Breast epithelium (tissue), 4 donors: Measurements from ENCODE around the gene ATP2B3. TPM values are rescaled to one million over a fixed set of nuclear protein-coding genes. Genes with fewer than 3 reads are reported as not detected.

Experiments
- DNase-seq, 2 donors: peaks; one replicate each; pipeline ENCODE4 v3.0.0-alpha.2; 2019; ENCODE audit warnings: low spot score in 2 of 2
- H3K27ac ChIP-seq, 2 donors: fragments of 200-600 bp; sonication (generic) in 1 of 2; one replicate each; pipeline ENCODE4 v1.5.1; 2016 to 2019; ENCODE audit warnings: mild to moderate bottlenecking in 1 of 2
- H3K27me3 ChIP-seq, 2 donors: fragments of 200-600 bp; sonication (generic) in 1 of 2; one replicate each; pipeline versions ENCODE4 v1.5.1 to v1.6.0; 2017 to 2019; ENCODE audit warnings: control low read depth in 1 of 2, mild to moderate bottlenecking in 1 of 2
- H3K36me3 ChIP-seq: fragments of 200-600 bp; one replicate; pipeline ENCODE4 v1.5.1; 2019
- H3K4me1 ChIP-seq, 2 donors: fragments of 200-600 bp; sonication (generic); one replicate each; pipeline ENCODE4 v1.5.1; 2016 to 2019; ENCODE audit warnings: control low read depth in 1 of 2
- H3K4me3 ChIP-seq, 3 donors: fragments of 200-600 bp; sonication (generic); 1 replicate in 2 of 3; 2 replicates in 1 of 3; pipeline ENCODE4 v1.5.1; 2016 to 2019; ENCODE audit warnings: mild to moderate bottlenecking in 3 of 3, moderate library complexity in 2 of 3
- H3K9me3 ChIP-seq, 2 donors: fragments of 200-600 bp; sonication (generic) in 1 of 2; one replicate each; pipeline ENCODE4 v1.5.1; 2016 to 2019; ENCODE audit warnings: control low read depth in 1 of 2
- CTCF ChIP-seq, 3 donors: fragments of 450-650 bp; IDR thresholded peaks; one replicate each; pipeline ENCODE4 v1.5.1; 2016 to 2017; ENCODE audit warnings: antibody characterized with exemption in 3 of 3, mild to moderate bottlenecking in 3 of 3, moderate library complexity in 3 of 3
- POLR2A ChIP-seq: fragments of 450-650 bp; IDR thresholded peaks from one replicate; pipeline ENCODE4 v1.6.1; 2016; ENCODE audit warnings: antibody characterized with exemption, mild to moderate bottlenecking, moderate library complexity
- POLR2AphosphoS5 ChIP-seq, 3 donors: sonication (generic); formaldehyde crosslinking; IDR thresholded peaks; one replicate each; pipeline ENCODE4 v1.6.1; 2017; ENCODE audit warnings: antibody characterized with exemption in 3 of 3
- intact Hi-C: fragments of 100-400 bp; cut with DNase I; formaldehyde crosslinking; loops from one replicate; pipeline ENCODE4 v1.15.1; 2023; ENCODE audit warnings: low total_unique reads
- total RNA-seq, 3 donors: library from RNA; depleted of rRNA; stranded (reverse); fragments of >200 nt; gene quantifications; one replicate each; pipeline ENCODE4 v1.1.0, GENCODE V29; 2016

Gene ATP2B3
- total RNA-seq, 3 donors from 2014 or later: not detected

DNA sequence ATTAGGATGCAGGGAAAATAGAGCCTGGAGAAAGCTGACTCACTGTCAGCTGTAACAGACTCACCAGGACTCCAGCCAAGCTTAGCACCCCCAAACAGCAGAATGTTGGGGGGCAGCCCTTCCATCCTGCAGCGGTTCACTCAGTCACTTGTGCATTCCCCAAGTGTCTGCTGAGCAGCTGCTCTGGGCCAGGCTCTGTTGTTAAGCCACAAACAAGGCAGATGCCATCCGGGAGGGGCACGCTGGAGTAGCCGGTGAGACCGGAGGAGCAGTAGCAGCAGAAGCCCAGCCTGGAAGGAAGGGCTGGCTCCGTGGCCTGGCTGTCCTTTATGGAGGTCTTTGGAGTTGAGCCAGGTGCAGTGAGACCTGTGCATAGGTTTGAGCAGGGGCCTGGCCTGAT, 59.5 kb downstream of the ATP2B3 start:
- intact Hi-C loops: no loop called here
- Histone ChIP-seq H3K4me1 (no peaks in the 10 kb centered on the region), H3K9me3 (no peaks in the 10 kb centered on the region), H3K27me3 (peaks cover 0 to 68% of the 10 kb centered on the region in 2 donors), H3K4me3 (no peak overlapping the region), H3K36me3 (no peaks in the 10 kb centered on the region), H3K27ac (no peak overlapping the region)
- TF ChIP-seq POLR2A (no peak), CTCF (IDR thresholded peaks at IDR 0.05) (no peak), POLR2AphosphoS5 (IDR thresholded peaks at IDR 0.05) (no peak)
- DNase-seq: no peak

DNA sequence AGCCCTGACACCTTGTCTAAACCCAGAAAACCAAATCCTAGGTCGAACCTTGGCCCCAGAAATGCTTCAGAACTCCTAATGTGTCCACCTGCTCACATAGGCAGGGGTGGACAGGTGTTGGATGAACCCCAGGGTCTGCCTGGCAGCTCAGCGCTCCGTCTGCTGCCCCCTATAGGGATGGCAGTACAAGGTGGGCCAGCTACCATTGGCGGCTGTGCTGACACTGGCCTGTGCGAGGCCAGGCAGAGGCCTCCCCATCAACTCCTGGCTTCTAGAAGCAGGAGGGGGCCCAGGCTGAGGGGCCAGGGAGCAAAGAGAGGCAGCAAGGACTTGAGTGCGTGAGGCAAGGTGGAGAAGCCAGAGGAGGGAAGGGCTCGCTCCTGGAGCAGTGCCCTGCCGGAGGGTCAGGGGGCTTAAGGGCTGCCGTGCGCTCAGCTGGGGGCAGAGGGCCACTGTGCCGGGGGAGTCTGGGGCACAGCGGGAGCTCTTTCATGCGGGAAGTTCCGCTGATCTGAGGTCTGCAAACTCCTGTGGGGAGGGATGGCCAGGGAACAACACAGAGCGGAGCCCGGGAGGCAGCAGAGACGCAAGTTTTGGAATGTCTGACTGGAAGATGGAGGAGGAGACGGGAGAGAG, 60.9 kb downstream of the ATP2B3 start:
- intact Hi-C loops: no loop called here
- DNase-seq: no peak
- H3K4me1 ChIP-seq: no peaks in the 10 kb centered on the region

GRCh38 chrX:153578889-153579288, 61.4 kb downstream of the ATP2B3 start:
- peaks cover 0 to 64% of the 10 kb centered on the region in 2 donors for H3K27me3 ChIP-seq

More for the DNA sequence above, 60.9 kb downstream of the ATP2B3 start:
- Histone ChIP-seq H3K9me3 (no peaks in the 10 kb centered on the region), H3K27ac (no peak overlapping the region), H3K4me3 (no peak overlapping the region), H3K36me3 (no peaks in the 10 kb centered on the region), H3K27me3 (peaks cover 0 to 66% of the 10 kb centered on the region in 2 donors)
- TF ChIP-seq POLR2AphosphoS5 (IDR thresholded peaks at IDR 0.05): no peak

DNA sequence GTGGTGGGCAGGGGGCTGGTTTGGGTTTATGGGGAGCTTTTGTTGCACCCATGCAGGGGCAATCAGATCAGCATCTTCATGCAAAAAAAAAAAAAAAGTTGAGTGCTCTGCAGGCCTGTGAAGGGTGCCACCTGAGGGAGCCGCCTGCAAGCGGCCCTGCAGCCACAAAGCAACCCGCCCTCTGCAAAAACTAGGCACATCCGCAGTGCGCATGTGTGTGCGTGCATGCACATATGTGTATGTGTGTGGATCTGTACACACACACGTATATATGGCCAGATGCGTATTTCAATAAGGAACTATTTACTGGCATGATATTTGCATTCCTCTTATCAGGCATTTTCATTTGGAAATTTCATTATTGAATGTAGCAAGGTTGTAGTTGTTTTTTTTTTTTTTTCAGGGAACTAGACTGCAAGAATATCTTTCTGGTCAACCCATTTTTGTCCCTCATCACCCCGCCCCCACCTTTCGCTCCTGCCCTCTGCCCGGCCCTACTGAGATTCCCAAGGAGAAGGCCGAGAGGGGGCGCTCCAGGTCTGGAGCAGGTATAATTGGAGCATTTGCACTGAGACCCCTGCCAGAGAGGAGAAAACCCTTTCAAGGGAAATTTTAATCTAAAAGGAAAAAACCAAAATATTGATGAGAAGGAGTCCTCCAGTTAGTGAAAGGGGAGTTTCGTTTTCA, 63.4 kb downstream of the ATP2B3 start:
- TF ChIP-seq CTCF (IDR thresholded peaks at IDR 0.05) (no peak), POLR2AphosphoS5 (IDR thresholded peaks at IDR 0.05) (no peak), POLR2A (no peak)
- no peak overlapping the region for H3K4me3 ChIP-seq
- peaks cover 0 to 46% of the 10 kb centered on the region in 2 donors for H3K27me3 ChIP-seq
- H3K27ac ChIP-seq: no peak overlapping the region
- H3K36me3 ChIP-seq: no peaks in the 10 kb centered on the region
- no peaks in the 10 kb centered on the region for H3K9me3 ChIP-seq
- intact Hi-C loops: no loop called here
- no peak for DNase-seq
- H3K4me1 ChIP-seq: no peaks in the 10 kb centered on the region

More at GRCh38 chrX:153578889-153579288, 61.4 kb downstream of the ATP2B3 start:
- Histone ChIP-seq H3K4me3 (no peak overlapping the region), H3K36me3 (no peaks in the 10 kb centered on the region), H3K27ac (no peak overlapping the region), H3K4me1 (no peaks in the 10 kb centered on the region), H3K9me3 (no peaks in the 10 kb centered on the region)
- no peak for DNase-seq
- intact Hi-C loops: no loop called here
- TF ChIP-seq CTCF (IDR thresholded peaks at IDR 0.05): no peak
- TF ChIP-seq POLR2AphosphoS5 (IDR thresholded peaks at IDR 0.05): no peak
- no peak for TF ChIP-seq POLR2A

GRCh38 chrX:153582896-153583295, 65.5 kb downstream of the ATP2B3 start:
- peak in 1 of 2 donors; percentile 23 for DNase-seq
- H3K4me1 ChIP-seq: no peaks in the 10 kb centered on the region

More at GRCh38 chrX:153582896-153583295, 65.5 kb downstream of the ATP2B3 start:
- intact Hi-C loops: no loop called here
- Histone ChIP-seq H3K9me3 (no peaks in the 10 kb centered on the region), H3K4me3 (no peak overlapping the region), H3K27me3 (peaks cover 0 to 45% of the 10 kb centered on the region in 2 donors), H3K27ac (no peak overlapping the region), H3K36me3 (no peaks in the 10 kb centered on the region)
- TF ChIP-seq POLR2A: no peak
- TF ChIP-seq POLR2AphosphoS5 (IDR thresholded peaks at IDR 0.05): no peak
- no peak for TF ChIP-seq CTCF (IDR thresholded peaks at IDR 0.05)
